ENCODE results near the gene TSBP1.

- TF ChIP-seq, protein P1, sequence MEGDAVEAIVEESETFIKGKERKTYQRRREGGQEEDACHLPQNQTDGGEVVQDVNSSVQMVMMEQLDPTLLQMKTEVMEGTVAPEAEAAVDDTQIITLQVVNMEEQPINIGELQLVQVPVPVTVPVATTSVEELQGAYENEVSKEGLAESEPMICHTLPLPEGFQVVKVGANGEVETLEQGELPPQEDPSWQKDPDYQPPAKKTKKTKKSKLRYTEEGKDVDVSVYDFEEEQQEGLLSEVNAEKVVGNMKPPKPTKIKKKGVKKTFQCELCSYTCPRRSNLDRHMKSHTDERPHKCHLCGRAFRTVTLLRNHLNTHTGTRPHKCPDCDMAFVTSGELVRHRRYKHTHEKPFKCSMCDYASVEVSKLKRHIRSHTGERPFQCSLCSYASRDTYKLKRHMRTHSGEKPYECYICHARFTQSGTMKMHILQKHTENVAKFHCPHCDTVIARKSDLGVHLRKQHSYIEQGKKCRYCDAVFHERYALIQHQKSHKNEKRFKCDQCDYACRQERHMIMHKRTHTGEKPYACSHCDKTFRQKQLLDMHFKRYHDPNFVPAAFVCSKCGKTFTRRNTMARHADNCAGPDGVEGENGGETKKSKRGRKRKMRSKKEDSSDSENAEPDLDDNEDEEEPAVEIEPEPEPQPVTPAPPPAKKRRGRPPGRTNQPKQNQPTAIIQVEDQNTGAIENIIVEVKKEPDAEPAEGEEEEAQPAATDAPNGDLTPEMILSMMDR (IDR thresholded peaks at IDR 0.05): no peak
- no peak for TF ChIP-seq POLR2A (IDR thresholded peaks at IDR 0.05)
Observed at GRCh38 chr6:32406197-32406596, 34.5 kb upstream of the TSBP1 start.
